Measurements from ENCODE around the gene HS3ST1.

DNA sequence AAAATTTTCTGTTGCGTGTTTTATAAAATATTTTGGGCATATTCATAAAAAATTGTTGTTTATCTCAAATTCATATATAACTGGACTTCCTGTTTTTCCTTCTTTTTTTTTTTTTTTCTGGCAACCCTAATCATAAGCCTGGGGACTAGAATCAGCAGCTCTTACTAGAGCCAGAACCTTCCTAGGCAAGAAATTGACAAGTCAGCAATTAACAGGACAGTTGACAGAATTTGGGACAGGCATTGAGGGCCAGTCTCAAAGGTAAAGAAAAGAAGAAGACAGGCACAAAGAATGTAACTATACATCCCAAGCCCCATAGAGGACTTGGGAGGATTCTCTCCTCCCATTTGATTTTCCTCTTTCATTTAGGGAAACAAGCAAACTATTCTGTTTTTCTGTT is 35.0 kb upstream of the HS3ST1 start:
- TF ChIP-seq, protein P1, sequence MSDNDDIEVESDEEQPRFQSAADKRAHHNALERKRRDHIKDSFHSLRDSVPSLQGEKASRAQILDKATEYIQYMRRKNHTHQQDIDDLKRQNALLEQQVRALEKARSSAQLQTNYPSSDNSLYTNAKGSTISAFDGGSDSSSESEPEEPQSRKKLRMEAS (IDR thresholded peaks at IDR 0.05), result no peak
- no peak for TF ChIP-seq POLR2A (IDR thresholded peaks at IDR 0.05; ENCODE audit: borderline replicate concordance, extremely low read depth, insufficient read depth, insufficient read length)
- TF ChIP-seq, protein P2, sequence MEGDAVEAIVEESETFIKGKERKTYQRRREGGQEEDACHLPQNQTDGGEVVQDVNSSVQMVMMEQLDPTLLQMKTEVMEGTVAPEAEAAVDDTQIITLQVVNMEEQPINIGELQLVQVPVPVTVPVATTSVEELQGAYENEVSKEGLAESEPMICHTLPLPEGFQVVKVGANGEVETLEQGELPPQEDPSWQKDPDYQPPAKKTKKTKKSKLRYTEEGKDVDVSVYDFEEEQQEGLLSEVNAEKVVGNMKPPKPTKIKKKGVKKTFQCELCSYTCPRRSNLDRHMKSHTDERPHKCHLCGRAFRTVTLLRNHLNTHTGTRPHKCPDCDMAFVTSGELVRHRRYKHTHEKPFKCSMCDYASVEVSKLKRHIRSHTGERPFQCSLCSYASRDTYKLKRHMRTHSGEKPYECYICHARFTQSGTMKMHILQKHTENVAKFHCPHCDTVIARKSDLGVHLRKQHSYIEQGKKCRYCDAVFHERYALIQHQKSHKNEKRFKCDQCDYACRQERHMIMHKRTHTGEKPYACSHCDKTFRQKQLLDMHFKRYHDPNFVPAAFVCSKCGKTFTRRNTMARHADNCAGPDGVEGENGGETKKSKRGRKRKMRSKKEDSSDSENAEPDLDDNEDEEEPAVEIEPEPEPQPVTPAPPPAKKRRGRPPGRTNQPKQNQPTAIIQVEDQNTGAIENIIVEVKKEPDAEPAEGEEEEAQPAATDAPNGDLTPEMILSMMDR (IDR thresholded peaks at IDR 0.05 in 2 of 3, conservative IDR thresholded peaks at IDR 0.05 in 1 of 3; ENCODE audit: borderline replicate concordance in 1 of 3, insufficient read depth in 1 of 3, low read depth in 2 of 3, low read length in 2 of 3), result no peak
- no peak for TF ChIP-seq SRF (IDR thresholded peaks at IDR 0.05; ENCODE audit: low read depth)
- TF ChIP-seq JUND (IDR thresholded peaks at IDR 0.05), result no peak
- TF ChIP-seq EZH2 (IDR thresholded peaks at IDR 0.05), result no peak
- no peak for TF ChIP-seq SIN3A (IDR thresholded peaks at IDR 0.05; ENCODE audit: low read depth)
- TF ChIP-seq POLR2AphosphoS5 (IDR thresholded peaks at IDR 0.05; ENCODE audit: low read depth, low read length), result no peak
- no peak for TF ChIP-seq RAD21 (IDR thresholded peaks at IDR 0.05; ENCODE audit: low read depth)
- TF ChIP-seq, protein P3, sequence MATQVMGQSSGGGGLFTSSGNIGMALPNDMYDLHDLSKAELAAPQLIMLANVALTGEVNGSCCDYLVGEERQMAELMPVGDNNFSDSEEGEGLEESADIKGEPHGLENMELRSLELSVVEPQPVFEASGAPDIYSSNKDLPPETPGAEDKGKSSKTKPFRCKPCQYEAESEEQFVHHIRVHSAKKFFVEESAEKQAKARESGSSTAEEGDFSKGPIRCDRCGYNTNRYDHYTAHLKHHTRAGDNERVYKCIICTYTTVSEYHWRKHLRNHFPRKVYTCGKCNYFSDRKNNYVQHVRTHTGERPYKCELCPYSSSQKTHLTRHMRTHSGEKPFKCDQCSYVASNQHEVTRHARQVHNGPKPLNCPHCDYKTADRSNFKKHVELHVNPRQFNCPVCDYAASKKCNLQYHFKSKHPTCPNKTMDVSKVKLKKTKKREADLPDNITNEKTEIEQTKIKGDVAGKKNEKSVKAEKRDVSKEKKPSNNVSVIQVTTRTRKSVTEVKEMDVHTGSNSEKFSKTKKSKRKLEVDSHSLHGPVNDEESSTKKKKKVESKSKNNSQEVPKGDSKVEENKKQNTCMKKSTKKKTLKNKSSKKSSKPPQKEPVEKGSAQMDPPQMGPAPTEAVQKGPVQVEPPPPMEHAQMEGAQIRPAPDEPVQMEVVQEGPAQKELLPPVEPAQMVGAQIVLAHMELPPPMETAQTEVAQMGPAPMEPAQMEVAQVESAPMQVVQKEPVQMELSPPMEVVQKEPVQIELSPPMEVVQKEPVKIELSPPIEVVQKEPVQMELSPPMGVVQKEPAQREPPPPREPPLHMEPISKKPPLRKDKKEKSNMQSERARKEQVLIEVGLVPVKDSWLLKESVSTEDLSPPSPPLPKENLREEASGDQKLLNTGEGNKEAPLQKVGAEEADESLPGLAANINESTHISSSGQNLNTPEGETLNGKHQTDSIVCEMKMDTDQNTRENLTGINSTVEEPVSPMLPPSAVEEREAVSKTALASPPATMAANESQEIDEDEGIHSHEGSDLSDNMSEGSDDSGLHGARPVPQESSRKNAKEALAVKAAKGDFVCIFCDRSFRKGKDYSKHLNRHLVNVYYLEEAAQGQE (IDR thresholded peaks at IDR 0.05; ENCODE audit: low read depth), result no peak
- TF ChIP-seq EZH2phosphoT487 (IDR thresholded peaks at IDR 0.05; ENCODE audit: borderline replicate concordance), result no peak
- TF ChIP-seq YY1 (IDR thresholded peaks at IDR 0.05; ENCODE audit: extremely low read depth, insufficient replicate concordance, low read depth, low read length), result no peak
- TF ChIP-seq ZNF274 (IDR thresholded peaks at IDR 0.05; ENCODE audit: low read depth, low read length), result no peak

All from HCT116 (cell line).